ENCODE measurements around the gene TUFT1.
A peak's percentile ranks its signal among the peaks of the same experiment; 100 is the strongest.

Gene TUFT1

GRCh38 chr1:151584278-151584677, 44.2 kb downstream of the TUFT1 start:
- TF ChIP-seq CTCF (IDR thresholded peaks at IDR 0.05; ENCODE audit: low read depth, low read length), result no peak
- DNase-seq, result no peak
- Histone ChIP-seq H3K36me3 (peaks cover 41% of the 10 kb centered on the region), H3K9me3 (ENCODE audit: severe bottlenecking) (no peaks in the 10 kb centered on the region), H3K4me3 (ENCODE audit: low read depth, low read length) (no peak overlapping the region), H3K27me3 (ENCODE audit: insufficient read depth, low read depth, severe bottlenecking) (no peaks in the 10 kb centered on the region), H3K27ac (no peak overlapping the region)

GRCh38 chr1:151584780-151585179, 44.7 kb downstream of the TUFT1 start:
- Histone ChIP-seq H3K27ac (no peak overlapping the region), H3K9me3 (ENCODE audit: severe bottlenecking) (no peaks in the 10 kb centered on the region), H3K36me3 (peaks cover 36% of the 10 kb centered on the region), H3K27me3 (ENCODE audit: insufficient read depth, low read depth, severe bottlenecking) (no peaks in the 10 kb centered on the region), H3K4me3 (ENCODE audit: low read depth, low read length) (no peak overlapping the region)
- TF ChIP-seq CTCF (IDR thresholded peaks at IDR 0.05; ENCODE audit: low read depth, low read length), result no peak
- DNase-seq, result no peak

- H3K4me3 ChIP-seq (ENCODE audit: low read depth, low read length), result no peak overlapping the region
- peaks cover 30% of the 10 kb centered on the region for H3K36me3 ChIP-seq
- DNase-seq, result no peak
- peaks cover 3% of the 10 kb centered on the region for H3K9me3 ChIP-seq (ENCODE audit: severe bottlenecking)
- no peak for TF ChIP-seq CTCF (IDR thresholded peaks at IDR 0.05; ENCODE audit: low read depth, low read length)
- H3K27me3 ChIP-seq (ENCODE audit: insufficient read depth, low read depth, severe bottlenecking), result no peaks in the 10 kb centered on the region
- H3K27ac ChIP-seq, result no peak overlapping the region
Observed at GRCh38 chr1:151585622-151586021, 45.5 kb downstream of the TUFT1 start.

- DNase-seq, result no peak
- no peak overlapping the region for H3K4me3 ChIP-seq (ENCODE audit: low read depth, low read length)
- TF ChIP-seq CTCF (IDR thresholded peaks at IDR 0.05; ENCODE audit: low read depth, low read length), result no peak
Observed at GRCh38 chr1:151590961-151591360, 50.9 kb downstream of the TUFT1 start.

GRCh38 chr1:151593730-151594129, 53.6 kb downstream of the TUFT1 start:
- Histone ChIP-seq H3K27me3 (ENCODE audit: insufficient read depth, low read depth, severe bottlenecking) (no peaks in the 10 kb centered on the region), H3K27ac (no peak overlapping the region), H3K36me3 (no peaks in the 10 kb centered on the region), H3K9me3 (ENCODE audit: severe bottlenecking) (peaks cover 13% of the 10 kb centered on the region), H3K4me3 (ENCODE audit: low read depth, low read length) (peak overlapping the region; percentile 47)
- no peak for TF ChIP-seq CTCF (IDR thresholded peaks at IDR 0.05; ENCODE audit: low read depth, low read length)
- peak; percentile 52 for DNase-seq

More at GRCh38 chr1:151590961-151591360, 50.9 kb downstream of the TUFT1 start:
- no peaks in the 10 kb centered on the region for H3K36me3 ChIP-seq
- no peaks in the 10 kb centered on the region for H3K27me3 ChIP-seq (ENCODE audit: insufficient read depth, low read depth, severe bottlenecking)
- peaks cover 9% of the 10 kb centered on the region for H3K9me3 ChIP-seq (ENCODE audit: severe bottlenecking)
- H3K27ac ChIP-seq, result no peak overlapping the region

GRCh38 chr1:151594143-151594625, 54.1 kb downstream of the TUFT1 start:
- H3K27ac ChIP-seq, result no peak overlapping the region
- H3K4me3 ChIP-seq (ENCODE audit: low read depth, low read length), result peak overlapping the region; percentile 47
- peak; percentile 100 for TF ChIP-seq CTCF (IDR thresholded peaks at IDR 0.05; ENCODE audit: low read depth, low read length)
- peak; percentile 97 for DNase-seq
- H3K27me3 ChIP-seq (ENCODE audit: insufficient read depth, low read depth, severe bottlenecking), result no peaks in the 10 kb centered on the region
- H3K36me3 ChIP-seq, result no peaks in the 10 kb centered on the region
- peaks cover 15% of the 10 kb centered on the region for H3K9me3 ChIP-seq (ENCODE audit: severe bottlenecking)
